Vagina (tissue), 2 donors: Measurements from ENCODE around the gene PIP5K1C.

ENCODE experiments used
- CTCF ChIP-seq, 3 experiments: fragments of 450-650 bp in 2 of 3; fragments of 200-600 bp in 1 of 3; sonication (generic) in 1 of 3; IDR thresholded peaks; one replicate each; pipeline ENCODE4 v1.5.1; 2017 to 2019; ENCODE audit warnings: antibody characterized with exemption in 3 of 3, mild to moderate bottlenecking in 2 of 3, moderate library complexity in 2 of 3
- POLR2A ChIP-seq, 2 donors: fragments of 450-650 bp; IDR thresholded peaks; one replicate each; pipeline ENCODE4 v1.6.1; 2017; ENCODE audit warnings: antibody characterized with exemption in 2 of 2, mild to moderate bottlenecking in 2 of 2, moderate library complexity in 2 of 2
- POLR2AphosphoS5 ChIP-seq, 2 donors: sonication (generic); formaldehyde crosslinking; IDR thresholded peaks; one replicate each; pipeline ENCODE4 v1.9.0; 2017; ENCODE audit warnings: antibody characterized with exemption in 2 of 2, mild to moderate bottlenecking in 2 of 2, low read depth in 1 of 2; ENCODE audit not compliant: insufficient read depth in 1 of 2

- TF ChIP-seq CTCF (IDR thresholded peaks at IDR 0.05) (no peak), POLR2A (IDR thresholded peaks at IDR 0.05) (no peak), POLR2AphosphoS5 (IDR thresholded peaks at IDR 0.05; ENCODE audit: insufficient read depth in 1 of 2, low read depth in 1 of 2) (no peak)
These were observed 5.0 kb downstream of the PIP5K1C start for GRCh38 chr19:3695124-3695733.
